Keratinocyte (primary cell): ENCODE results near the gene IGF1R. TPM values are rescaled to one million over a fixed set of nuclear protein-coding genes. Genes with fewer than 3 reads are reported as not detected.

Experiments
- DNase-seq: peaks from one replicate; pipeline ENCODE4 v3.0.0-alpha.2; 2011; ENCODE audit warnings: low read depth, missing footprints, low spot score
- FAIRE-seq: peaks from 2 replicates; lab custom pipeline; 2011; peaks lifted over from hg19 to GRCh38; lab: Jason Lieb, UNC
- H2AFZ ChIP-seq: 2 replicates; pipeline ENCODE4 v1.6.0; 2012; ENCODE audit warnings: low read length, control low read depth, inconsistent platforms; ENCODE audit not compliant: control insufficient read depth
- H3K27ac ChIP-seq: 2 replicates; pipeline ENCODE4 v1.5.1; 2011; ENCODE audit warnings: low read length; ENCODE audit not compliant: control insufficient read depth, insufficient read depth
- H3K27me3 ChIP-seq: 3 replicates; pipeline ENCODE4 v1.6.0; 2011; ENCODE audit warnings: low read length; ENCODE audit not compliant: control insufficient read depth, insufficient read depth; ENCODE audit errors: extremely low read depth
- H3K36me3 ChIP-seq, 2 experiments: 2 replicates in 1 of 2; 3 replicates in 1 of 2; pipeline ENCODE4 v1.5.1; 2011; ENCODE audit warnings: low read length in 2 of 2, mild to moderate bottlenecking in 1 of 2; ENCODE audit not compliant: control insufficient read depth in 2 of 2, insufficient read depth in 2 of 2; ENCODE audit errors: extremely low read depth in 1 of 2
- H3K4me1 ChIP-seq: 3 replicates; pipeline ENCODE4 v1.5.1; 2011; ENCODE audit warnings: low read length; ENCODE audit not compliant: control insufficient read depth, insufficient read depth; ENCODE audit errors: extremely low read depth
- H3K4me2 ChIP-seq: 3 replicates; pipeline ENCODE4 v1.6.0; 2011; ENCODE audit warnings: low read depth, low read length; ENCODE audit not compliant: control insufficient read depth, insufficient read depth; ENCODE audit errors: extremely low read depth
- H3K4me3 ChIP-seq, 3 experiments: fragments of 200-600 bp in 1 of 3; sonication (generic) in 1 of 3; 2 replicates in 2 of 3; 3 replicates in 1 of 3; pipeline ENCODE4 v1.5.1; 2011 to 2016; ENCODE audit warnings: low read length in 3 of 3, mild to moderate bottlenecking in 3 of 3, control low read depth in 2 of 3, inconsistent platforms in 1 of 3, low read depth in 1 of 3, mixed read lengths in 1 of 3, mixed run types in 1 of 3, moderate library complexity in 1 of 3; ENCODE audit not compliant: control insufficient read depth in 2 of 3, insufficient read depth in 2 of 3; ENCODE audit errors: extremely low read depth in 1 of 3
- H3K79me2 ChIP-seq: 2 replicates; pipeline ENCODE4 v1.6.0; 2012; ENCODE audit warnings: low read length; ENCODE audit not compliant: control insufficient read depth, insufficient read depth
- H3K9ac ChIP-seq: 3 replicates; pipeline ENCODE4 v1.6.0; 2011; ENCODE audit warnings: low read length; ENCODE audit not compliant: control insufficient read depth, insufficient read depth; ENCODE audit errors: extremely low read depth
- H3K9me1 ChIP-seq: 3 replicates; pipeline ENCODE4 v1.6.0; 2011; ENCODE audit warnings: low read length; ENCODE audit not compliant: control insufficient read depth, insufficient read depth; ENCODE audit errors: extremely low read depth
- H3K9me3 ChIP-seq: 2 replicates; pipeline ENCODE4 v1.5.1; 2012; ENCODE audit warnings: low read depth, low read length; ENCODE audit not compliant: control insufficient read depth
- H4K20me1 ChIP-seq: 3 replicates; pipeline ENCODE4 v1.6.0; 2011; ENCODE audit warnings: low read length; ENCODE audit not compliant: control insufficient read depth, insufficient read depth; ENCODE audit errors: extremely low read depth
- EZH2 ChIP-seq: IDR thresholded peaks from one replicate; pipeline ENCODE4 v1.6.1; 2012; ENCODE audit warnings: inconsistent platforms, mild to moderate bottlenecking, low read length, moderate library complexity
- dilution Hi-C: fragments of 300-500 bp; cut with MboI; formaldehyde crosslinking; loops from one replicate; pipeline ENCODE4 v1.7.0; 2020; ENCODE audit warnings: low sequenced_read_pairs; ENCODE audit not compliant: extremely low pct_ligation_motif_present
- polyA plus RNA-seq, 5 experiments: library from polyadenylated mRNA; depleted of rRNA in 3 of 5; stranded (reverse) in 3 of 5; stranded (forward) in 1 of 5; unstranded in 1 of 5; fragments of >200 nt; gene quantifications; 1 replicate in 1 of 5; 2 replicates in 3 of 5; 3 replicates in 1 of 5; pipeline versions ENCODE4 v1.2.1 to v1.2.3, GENCODE V29; 2011 to 2012; ENCODE audit warnings: missing spikeins in 2 of 5, low read depth in 1 of 5, low replicate concordance in 1 of 5
- TF ChIP-seq, protein P1 (sequence below), 3 experiments: IDR thresholded peaks in 1 of 3; conservative IDR thresholded peaks in 1 of 3; optimal IDR thresholded peaks in 1 of 3; 2 replicates in 2 of 3; 3 replicates in 1 of 3; pipeline versions ENCODE3 to v1.5.1; 2011; ENCODE audit warnings: low read length in 3 of 3, mild to moderate bottlenecking in 3 of 3, moderate library complexity in 2 of 3, control low read depth in 1 of 3, inconsistent platforms in 1 of 3; ENCODE audit not compliant: insufficient read depth in 2 of 3; ENCODE audit errors: extremely low read depth in 1 of 3

The IGF1R gene
- polyA plus RNA-seq, 1 donor (not counting 4 experiments of a cell fraction or from before 2014, with no cell fraction given) = 14.5 TPM

DNA sequence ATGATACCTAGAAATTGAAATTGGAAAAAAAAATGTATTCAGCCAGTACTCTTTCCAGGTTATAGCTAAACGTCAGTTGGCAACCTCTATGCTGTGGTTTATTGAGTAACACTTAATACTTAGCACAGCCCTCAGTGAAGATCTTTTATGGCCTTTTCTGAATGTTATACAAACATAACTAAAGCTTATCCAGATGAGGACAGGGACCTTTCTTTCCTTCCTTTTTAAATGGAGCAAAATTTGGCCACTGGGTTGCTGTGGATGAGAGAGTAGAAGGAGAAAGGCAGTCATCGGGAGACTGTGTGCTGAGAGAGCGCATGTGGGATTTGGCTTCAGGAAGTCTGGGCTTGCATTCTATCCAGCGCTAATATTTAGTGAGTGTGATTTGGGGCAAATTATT lies 36.1 kb downstream of the IGF1R start:
- peak overlapping the region; percentile 74 for H3K9ac ChIP-seq
- H3K4me2 ChIP-seq = peak overlapping the region; percentile 93
- peaks cover 87% of the 10 kb centered on the region for H3K79me2 ChIP-seq
- H3K4me3 ChIP-seq = peak overlapping the region in 2 of 3 experiments; percentile 1 to 12
- no peaks in the 10 kb centered on the region for H3K9me1 ChIP-seq
- H3K4me1 ChIP-seq = peaks cover 25% of the 10 kb centered on the region
- H4K20me1 ChIP-seq = peaks cover 4% of the 10 kb centered on the region
- H3K36me3 ChIP-seq = no peaks in the 10 kb centered on the region
- FAIRE-seq (peak; percentile 13), DNase-seq (no peak)
- TF ChIP-seq EZH2 = no peak
- TF ChIP-seq, protein P1, sequence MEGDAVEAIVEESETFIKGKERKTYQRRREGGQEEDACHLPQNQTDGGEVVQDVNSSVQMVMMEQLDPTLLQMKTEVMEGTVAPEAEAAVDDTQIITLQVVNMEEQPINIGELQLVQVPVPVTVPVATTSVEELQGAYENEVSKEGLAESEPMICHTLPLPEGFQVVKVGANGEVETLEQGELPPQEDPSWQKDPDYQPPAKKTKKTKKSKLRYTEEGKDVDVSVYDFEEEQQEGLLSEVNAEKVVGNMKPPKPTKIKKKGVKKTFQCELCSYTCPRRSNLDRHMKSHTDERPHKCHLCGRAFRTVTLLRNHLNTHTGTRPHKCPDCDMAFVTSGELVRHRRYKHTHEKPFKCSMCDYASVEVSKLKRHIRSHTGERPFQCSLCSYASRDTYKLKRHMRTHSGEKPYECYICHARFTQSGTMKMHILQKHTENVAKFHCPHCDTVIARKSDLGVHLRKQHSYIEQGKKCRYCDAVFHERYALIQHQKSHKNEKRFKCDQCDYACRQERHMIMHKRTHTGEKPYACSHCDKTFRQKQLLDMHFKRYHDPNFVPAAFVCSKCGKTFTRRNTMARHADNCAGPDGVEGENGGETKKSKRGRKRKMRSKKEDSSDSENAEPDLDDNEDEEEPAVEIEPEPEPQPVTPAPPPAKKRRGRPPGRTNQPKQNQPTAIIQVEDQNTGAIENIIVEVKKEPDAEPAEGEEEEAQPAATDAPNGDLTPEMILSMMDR (optimal IDR thresholded peaks at IDR 0.05 in 1 of 3, IDR thresholded peaks at IDR 0.05 in 1 of 3, conservative IDR thresholded peaks at IDR 0.05 in 1 of 3; ENCODE audit: extremely low read depth in 1 of 3, insufficient read depth in 2 of 3, low read length in 3 of 3) = no peak
- no peaks in the 10 kb centered on the region for H3K27me3 ChIP-seq
- dilution Hi-C loops = no loop called here
- H3K9me3 ChIP-seq = no peaks in the 10 kb centered on the region
- H3K27ac ChIP-seq = peak overlapping the region; percentile 92
- no peak overlapping the region for H2AFZ ChIP-seq

DNA sequence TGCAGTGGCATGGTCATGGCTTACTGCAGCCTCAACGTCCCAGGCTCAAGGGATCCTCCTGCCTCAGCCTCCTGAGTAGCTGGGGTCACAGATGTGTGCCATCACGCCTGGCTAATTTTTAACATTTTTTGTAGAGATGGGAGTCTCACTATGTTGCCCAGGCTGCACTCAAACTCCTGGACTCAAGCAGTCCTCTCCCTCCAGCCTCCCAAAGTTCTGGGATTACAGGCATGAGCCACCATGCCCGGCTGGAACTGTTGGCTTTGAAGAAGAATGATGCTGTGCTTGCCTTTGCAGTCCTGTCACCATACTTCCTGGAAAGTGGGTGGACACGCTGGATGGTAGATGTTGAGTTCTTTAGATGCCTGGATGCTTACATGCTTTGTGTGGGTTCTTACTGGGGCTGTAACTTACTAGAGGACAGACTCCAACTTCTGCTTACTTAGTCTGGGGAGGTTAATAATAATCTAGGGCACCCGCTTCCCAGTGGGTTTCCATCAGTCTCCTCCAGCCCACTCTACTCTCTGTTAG lies 36.7 kb downstream of the IGF1R start:
- H3K9ac ChIP-seq = no peak overlapping the region
- no peak overlapping the region for H3K4me3 ChIP-seq
- no peak overlapping the region for H3K27ac ChIP-seq
- FAIRE-seq = no peak
- no peaks in the 10 kb centered on the region for H3K36me3 ChIP-seq
- peaks cover under 1% of the 10 kb centered on the region for H3K9me1 ChIP-seq
- DNase-seq = no peak
- H2AFZ ChIP-seq = no peak overlapping the region
- no peaks in the 10 kb centered on the region for H3K9me3 ChIP-seq
- H3K4me2 ChIP-seq = no peak overlapping the region
- peaks cover 30% of the 10 kb centered on the region for H3K4me1 ChIP-seq
- H4K20me1 ChIP-seq = peaks cover 8% of the 10 kb centered on the region
- H3K79me2 ChIP-seq = peaks cover 89% of the 10 kb centered on the region
- TF ChIP-seq EZH2 = no peak
- TF ChIP-seq, protein P1 (optimal IDR thresholded peaks at IDR 0.05 in 1 of 3, IDR thresholded peaks at IDR 0.05 in 1 of 3, conservative IDR thresholded peaks at IDR 0.05 in 1 of 3; ENCODE audit: extremely low read depth in 1 of 3, insufficient read depth in 2 of 3, low read length in 3 of 3) = no peak
- dilution Hi-C loops = no loop called here
- H3K27me3 ChIP-seq = no peaks in the 10 kb centered on the region
